ENCODE measurements around the gene IQCH.

DNA sequence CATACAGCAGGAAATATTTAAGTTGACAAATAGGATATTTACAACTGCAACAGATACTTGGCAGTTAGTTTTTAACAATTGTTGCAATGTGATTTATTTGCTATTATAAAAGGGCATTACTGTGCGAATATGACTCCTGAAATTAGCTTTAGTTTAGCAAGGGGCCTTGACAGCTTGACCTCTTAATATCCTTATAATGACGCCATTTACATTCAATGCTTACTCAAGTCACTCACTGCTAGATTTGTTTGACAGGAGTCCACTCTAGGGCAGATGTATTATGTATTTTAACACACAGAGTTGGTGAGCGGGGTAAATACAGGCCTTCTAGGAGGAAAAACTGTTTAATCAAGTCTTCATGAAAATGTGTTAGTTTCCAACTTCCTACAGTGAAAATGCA is 208.3 kb downstream of the IQCH start:
- TF ChIP-seq, protein P1, sequence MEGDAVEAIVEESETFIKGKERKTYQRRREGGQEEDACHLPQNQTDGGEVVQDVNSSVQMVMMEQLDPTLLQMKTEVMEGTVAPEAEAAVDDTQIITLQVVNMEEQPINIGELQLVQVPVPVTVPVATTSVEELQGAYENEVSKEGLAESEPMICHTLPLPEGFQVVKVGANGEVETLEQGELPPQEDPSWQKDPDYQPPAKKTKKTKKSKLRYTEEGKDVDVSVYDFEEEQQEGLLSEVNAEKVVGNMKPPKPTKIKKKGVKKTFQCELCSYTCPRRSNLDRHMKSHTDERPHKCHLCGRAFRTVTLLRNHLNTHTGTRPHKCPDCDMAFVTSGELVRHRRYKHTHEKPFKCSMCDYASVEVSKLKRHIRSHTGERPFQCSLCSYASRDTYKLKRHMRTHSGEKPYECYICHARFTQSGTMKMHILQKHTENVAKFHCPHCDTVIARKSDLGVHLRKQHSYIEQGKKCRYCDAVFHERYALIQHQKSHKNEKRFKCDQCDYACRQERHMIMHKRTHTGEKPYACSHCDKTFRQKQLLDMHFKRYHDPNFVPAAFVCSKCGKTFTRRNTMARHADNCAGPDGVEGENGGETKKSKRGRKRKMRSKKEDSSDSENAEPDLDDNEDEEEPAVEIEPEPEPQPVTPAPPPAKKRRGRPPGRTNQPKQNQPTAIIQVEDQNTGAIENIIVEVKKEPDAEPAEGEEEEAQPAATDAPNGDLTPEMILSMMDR (IDR thresholded peaks at IDR 0.05; ENCODE audit: low read length) = no peak
- TF ChIP-seq EZH2 (optimal IDR thresholded peaks at IDR 0.05; ENCODE audit: low read depth, low read length) = no peak
